ENCODE measurements around the gene TTLL4.

Gene TTLL4

DNA sequence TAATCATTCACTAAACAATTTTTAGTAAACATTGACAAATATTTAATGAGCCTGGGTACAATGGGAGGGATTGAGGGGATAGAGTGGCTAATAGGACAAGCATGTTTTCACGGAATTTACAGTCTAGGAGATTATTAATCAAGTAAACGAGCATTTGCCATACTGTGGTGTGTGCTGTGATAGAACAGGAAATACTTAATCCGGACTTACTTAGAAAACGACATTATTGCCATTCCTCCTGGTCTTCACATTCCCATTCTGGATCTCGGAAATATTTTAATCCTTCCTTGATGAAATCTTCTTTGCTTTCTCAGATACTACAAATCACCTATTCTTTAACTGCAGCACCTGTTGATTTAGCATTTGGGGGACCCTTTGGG, 905 bp downstream of the TTLL4 start:
- DNase-seq (ENCODE audit: low read depth in 2 of 2): no peak

DNA sequence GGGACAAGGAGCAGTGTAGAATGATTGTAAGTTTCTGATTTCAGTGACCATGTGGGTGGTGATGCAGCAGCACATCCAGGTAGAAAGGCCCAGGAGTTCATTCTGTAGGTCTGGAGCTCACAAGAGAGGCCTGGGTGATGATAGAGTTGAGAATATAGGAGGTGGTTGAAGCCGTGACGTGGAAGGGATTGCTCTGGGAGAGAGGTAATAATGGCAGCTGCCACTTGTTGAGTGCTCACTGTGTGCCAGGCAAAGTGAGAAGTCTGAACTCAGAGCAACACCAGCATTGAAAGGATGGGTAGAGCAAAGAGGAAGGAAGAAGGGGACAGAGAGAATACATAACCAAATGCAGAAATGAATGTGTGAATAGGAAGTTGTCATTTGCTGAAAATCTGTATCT, 3.3 kb downstream of the TTLL4 start:
- DNase-seq (ENCODE audit: low read depth in 2 of 2): no peak

DNA sequence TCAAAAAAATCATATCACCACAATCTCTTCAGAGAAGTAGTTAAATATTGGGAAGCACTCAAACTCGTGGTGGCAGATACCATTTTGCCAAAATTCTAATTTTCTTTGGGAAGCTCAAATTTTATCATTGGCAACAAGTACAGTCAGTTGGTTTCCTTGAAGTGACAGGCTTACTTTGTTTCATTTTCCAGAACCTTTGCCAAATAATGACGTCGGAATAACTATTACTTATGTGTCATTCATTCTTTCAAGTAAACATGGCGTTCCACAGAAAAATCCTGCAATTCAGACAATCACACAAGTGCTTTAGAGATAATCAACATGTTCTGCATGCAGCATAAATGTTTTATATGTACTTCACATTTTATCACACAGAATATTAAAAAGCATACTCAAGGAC, 5.4 kb downstream of the TTLL4 start:
- DNase-seq (ENCODE audit: low read depth in 2 of 2): no peak

DNA sequence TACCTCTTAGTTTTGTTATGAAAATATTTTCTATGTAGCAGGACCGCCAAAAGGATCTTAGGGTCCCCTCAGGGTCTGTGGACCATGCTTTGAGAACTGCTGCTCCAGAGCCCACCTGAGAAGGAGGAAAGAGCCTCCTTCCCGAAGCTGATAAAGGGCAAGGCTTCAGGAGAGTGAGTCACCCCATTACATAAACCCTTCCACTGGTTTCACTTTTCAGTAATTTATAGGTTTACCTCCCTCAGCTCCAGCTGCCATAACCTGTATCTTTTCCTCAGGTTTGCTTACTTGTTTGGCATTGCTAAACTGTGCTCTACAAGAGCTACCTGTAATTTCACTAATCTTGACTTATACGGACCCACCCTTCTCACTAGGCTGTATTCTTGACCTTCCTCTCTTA, 6.6 kb downstream of the TTLL4 start:
- DNase-seq (ENCODE audit: low read depth in 2 of 2): no peak

DNA sequence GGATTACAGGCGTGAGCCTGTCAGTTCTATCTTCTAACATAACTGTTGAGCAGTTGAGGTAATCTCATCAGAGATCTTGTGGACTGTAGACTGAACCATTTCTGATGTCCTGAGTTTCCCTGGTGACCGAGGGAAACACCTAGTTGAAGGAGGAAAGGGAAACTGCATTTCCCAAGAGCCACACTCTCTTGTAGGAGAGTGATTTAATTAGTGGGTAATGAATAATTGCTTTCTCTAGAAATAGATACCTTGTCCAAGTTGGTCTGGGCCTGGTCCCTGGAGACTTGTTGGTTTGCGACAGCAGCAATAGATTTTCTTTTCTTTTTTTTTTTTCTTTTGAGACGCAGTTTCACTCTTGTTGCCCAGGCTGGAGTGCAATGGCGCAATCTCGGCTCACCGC, 7.4 kb downstream of the TTLL4 start:
- DNase-seq (ENCODE audit: low read depth in 2 of 2): no peak

DNA sequence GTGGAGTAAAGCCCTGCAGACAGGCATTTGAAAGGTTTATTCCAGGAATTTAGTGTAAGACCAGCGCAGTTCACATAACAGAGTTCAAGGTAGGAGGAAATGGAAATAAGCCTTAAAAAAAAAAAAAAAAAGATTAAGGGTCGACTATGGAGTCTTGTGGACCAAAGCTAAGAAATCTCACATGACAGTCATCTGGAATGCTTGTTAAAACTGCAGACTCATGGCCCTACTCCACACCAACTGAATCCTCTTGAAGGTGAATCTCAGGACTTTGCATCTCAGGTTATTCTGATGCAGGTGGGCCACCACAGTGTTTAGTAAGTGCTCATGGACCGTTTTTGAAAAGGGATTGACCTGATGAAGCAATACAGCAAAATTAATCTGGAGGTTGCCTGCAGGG, 8.8 kb downstream of the TTLL4 start:
- DNase-seq (ENCODE audit: low read depth in 2 of 2): no peak

DNA sequence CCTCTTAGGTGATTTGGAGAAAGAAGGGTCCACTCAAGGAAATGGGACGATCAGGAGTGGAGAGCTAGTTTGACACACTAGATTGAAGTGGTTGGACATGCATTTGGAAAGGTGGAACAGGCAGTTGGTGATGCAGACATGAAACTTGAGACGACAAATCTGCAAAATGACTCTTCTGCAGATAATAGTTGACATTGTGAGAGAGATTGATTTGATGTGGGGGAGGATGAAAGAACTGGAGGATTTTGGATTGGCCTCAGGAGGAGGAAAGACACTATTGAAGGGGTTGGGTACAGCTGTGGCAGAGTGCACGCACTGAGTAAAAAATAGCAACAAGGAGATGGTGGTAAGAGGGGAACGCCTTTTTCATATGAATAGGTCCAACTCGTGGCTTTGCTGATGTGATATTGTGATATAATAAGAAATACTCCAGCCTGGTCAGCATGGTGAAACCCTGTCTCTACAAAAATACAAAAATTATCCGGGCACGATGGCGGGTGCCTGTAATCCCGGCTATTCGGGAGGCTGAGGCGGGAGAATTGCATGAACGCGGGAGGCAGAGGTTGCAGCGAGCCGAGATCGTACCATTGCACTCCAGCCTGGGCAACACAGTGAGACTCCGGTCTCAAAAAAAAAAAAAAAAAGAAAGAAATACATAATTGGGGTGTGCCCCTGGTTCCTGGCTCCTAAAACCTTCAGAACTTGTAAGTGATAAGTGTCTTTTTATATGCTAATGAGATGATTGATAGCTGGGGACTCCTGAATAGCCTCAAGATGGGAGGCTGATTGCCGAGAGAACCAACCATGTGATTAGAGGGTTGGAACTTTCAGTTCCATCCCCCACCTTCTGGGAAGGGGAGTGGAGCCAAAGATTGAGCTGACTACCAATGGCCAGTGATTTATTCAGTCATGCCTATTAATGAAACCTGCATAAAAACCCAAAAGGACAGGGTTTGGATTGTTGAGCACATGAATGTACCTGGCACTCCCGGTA, 9.7 kb downstream of the TTLL4 start:
- DNase-seq (ENCODE audit: low read depth in 2 of 2): no peak

DNA sequence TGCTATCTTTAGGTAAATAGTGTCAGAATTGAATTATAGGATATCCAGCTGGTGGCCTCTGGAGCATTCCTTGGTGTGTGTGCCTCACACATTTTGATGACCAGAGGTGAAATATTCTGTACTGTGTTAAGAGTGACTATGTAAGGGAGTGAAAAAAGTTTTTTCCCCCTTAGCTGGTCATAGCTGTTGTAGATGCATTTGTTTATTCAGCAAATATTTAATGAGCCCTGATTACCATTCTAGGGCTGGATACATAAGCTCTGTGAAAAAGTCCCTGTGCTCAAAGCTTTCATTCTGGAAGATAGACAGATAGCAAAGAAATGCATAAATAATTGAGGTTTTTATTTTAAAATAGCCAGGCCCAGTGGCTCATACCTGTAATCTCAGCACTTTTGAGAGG, 10.9 kb downstream of the TTLL4 start:
- no peak for DNase-seq (ENCODE audit: low read depth in 2 of 2)

DNA sequence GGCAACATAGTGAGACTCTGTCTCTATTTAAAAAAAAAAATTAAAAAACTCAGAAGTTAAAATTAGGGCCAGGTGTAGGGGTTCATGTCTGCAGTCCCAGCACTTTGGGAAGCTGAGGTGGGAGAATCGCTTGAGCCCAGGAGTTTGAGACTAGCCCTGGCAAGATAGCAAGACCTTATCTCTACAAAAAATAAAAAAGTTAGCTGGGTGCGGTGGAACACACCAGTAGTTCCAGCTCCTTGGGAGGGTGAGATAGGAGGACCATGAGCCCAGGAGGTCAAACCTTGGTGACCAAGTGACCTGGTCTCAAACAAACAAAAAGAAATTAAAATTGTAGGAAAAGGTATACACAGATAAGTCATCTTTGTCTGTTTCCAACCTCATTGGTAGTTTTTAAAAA, 11.3 kb downstream of the TTLL4 start:
- no peak for DNase-seq (ENCODE audit: low read depth in 2 of 2)

DNA sequence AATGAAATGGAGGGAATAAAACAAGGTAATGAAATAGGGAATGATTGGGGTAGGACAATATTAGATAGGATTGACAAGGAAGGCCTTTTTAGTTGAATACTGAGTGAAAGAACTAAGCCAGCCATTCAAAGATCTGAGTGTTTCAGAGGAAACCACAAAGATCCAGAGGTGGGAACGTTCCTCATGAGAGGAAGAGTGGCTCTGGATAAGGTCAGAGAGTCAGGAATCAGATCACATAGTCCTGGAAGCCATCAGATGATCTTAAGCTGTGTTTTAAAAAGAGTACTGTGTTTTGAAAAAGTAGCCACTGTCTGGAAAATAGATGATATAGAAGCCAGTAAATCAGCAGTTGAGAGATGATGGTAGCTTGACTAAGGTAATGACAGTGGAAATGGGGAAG, 11.8 kb downstream of the TTLL4 start:
- no peak for DNase-seq (ENCODE audit: low read depth in 2 of 2)

DNA sequence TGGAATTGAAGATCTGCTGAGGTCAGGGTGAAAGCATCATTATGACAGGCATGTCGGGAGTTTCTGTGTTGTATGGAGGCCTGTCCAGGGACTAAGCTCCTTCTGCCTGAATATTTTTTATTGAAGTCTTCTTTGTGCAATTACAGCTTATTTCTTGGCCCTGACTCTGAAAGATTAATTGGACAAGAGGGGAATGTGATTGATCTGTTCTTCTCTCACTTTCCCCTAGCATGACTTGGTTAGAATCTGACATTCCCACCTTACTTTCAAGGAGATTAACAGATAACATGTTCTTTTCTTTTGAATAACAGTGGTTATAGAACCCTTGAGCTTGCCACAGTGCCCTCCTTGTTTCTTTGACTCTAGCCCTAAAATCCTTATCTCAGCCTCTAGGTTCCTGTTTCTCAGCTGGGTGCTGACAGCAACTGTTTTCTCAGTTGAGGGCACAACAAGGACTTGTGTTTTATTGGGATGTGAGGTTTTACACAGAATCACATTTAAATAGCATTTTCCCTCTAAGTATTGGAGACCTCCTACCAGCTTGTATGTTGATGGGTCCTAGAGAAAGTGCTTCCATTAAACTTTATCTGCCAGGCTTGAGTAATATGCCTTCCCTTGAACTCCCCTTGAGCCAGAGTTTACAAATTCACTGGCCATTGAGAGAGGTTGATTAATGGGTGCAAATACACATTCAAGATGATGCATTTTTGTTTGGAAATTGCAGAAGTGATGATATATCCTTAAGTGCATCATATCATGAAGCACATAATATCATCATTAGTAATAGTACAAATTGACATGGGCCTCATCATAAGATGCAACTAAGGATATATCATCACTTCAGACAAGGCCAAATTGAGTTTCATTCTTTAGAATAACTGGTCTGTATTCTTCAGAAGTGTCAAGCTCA, 12.5 kb downstream of the TTLL4 start:
- DNase-seq (ENCODE audit: low read depth in 2 of 2): no peak

DNA sequence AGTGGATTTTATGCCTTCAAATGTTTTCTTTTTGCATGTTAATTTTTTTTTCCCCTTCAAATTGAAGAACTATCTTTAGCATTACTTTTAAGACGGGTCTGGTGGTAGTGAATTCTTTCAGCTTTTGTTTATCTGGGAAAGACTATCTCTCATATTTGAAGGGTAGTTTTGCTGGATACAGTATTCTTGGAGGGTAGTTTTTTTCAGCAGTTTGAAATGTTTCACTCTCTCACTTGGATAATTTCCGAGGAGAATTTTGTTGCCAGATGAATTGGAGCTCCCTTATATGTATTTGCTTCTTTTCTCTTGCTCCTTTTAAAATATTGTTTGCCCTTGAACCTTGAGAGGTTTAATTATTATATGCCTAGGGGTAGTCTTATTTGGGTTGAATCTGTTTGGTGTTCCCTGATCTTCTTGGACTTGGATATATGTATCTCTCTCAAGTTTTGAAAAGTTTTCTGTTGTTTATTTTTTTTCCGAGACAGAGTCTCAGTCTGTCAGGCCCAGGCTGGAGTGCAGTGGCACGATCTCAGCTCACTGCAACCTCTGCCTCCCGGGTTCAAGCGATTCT, 15.5 kb downstream of the TTLL4 start:
- no peak for DNase-seq (ENCODE audit: low read depth in 2 of 2)

DNA sequence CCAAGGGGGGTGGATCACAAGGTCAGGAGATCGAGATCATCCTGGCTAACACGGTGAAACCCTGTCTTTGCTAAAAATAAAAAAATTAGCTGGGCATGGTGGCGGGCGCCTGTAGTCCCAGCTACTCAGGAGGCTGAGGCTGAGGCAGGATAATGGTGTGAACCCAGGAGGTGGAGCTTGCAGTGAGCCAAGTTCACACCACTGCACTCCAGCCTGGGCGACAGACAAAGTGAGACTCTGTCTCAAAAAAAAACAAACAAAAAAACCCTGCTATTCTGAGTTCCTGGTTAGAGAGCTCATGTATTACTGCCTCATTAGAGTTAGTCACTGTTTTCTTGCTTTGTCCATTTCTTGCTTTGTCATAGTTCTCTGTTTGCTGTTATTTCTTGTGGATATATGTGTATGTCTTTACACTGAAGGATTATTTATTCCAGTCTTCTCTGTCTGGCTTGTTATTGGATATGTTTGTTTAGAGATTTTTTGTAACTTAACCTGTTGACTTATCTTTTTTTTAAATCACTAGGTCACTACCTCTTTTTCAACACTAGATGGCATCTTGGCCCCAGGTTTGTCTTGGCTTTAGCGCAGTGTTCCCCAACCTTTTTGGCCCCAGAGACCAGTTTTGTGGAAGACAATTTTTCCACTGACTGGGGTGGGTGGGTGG, 17.0 kb downstream of the TTLL4 start:
- no peak for DNase-seq (ENCODE audit: low read depth in 2 of 2)

DNA sequence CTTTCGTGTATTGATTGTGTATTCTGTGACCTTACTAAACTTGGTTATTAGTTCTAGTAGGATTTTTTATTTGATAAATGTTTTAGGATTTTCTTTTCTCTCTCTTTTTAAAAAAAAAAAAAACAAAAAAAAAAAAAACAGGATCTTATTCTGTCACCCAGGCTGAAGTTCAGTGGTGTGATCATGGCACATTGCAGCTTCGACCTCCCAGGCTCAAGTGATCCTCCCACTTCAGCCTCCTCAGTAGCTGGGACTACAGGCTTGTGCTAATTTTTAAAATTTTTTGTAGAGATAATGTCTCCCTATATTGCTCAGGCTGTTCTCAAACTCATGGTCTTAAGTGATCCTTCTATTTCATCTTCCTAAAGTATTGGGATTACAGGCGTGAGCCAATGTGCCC, 19.0 kb downstream of the TTLL4 start:
- DNase-seq (ENCODE audit: low read depth in 2 of 2): no peak

DNA sequence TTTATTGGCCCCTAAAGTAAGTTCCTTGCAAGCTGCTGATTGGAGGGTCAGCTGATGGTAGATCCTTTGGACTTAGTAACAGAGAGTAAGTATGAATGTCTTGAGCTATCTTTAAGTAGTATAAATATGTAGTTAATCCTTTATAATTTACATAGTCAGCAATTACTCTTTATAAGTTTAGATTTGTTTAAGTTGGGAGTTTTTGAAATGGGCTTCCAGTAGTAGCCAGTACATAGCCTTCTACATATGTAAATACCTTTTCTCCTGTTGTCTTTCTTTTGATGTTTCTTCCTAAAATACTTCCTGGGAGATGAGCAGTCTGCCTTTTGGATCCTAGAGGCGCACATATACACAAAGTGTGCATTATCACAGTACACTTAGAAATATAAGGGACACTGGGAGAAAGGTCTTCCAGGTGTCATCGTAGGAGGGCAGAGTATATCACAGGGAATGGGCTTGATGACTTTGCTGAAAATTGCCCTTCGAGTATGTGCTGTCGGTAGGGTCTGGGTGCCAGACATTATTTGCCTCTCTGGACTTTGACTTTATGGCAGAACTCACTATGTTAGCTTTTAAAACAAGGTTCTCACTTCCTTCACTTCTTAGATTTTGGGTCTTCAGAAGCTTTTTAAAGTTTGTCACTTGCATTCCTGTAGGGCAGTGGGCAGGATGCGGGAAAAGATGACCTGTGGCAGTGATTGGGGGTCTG, 21.6 kb downstream of the TTLL4 start:
- DNase-seq (ENCODE audit: low read depth in 2 of 2): no peak

DNA sequence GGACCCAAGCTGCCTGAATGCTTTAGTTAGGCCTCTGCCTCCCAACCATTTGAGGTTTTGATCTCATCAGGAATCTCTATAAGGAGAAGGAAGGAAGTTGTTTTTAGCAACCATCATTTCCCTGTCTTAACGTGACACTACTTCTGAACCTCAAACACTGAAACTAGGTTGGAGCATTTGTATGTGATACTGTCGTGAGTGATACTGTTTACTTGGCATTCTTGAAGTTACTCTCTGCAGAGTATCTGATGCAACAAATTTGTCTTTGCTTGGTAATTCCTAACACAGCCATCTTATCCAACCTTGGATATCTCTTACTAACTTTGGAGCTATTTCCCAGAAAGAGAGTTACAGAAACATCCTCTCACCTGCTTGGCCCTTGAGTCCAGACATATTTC, 22.1 kb downstream of the TTLL4 start:
- DNase-seq (ENCODE audit: low read depth in 2 of 2): no peak

DNA sequence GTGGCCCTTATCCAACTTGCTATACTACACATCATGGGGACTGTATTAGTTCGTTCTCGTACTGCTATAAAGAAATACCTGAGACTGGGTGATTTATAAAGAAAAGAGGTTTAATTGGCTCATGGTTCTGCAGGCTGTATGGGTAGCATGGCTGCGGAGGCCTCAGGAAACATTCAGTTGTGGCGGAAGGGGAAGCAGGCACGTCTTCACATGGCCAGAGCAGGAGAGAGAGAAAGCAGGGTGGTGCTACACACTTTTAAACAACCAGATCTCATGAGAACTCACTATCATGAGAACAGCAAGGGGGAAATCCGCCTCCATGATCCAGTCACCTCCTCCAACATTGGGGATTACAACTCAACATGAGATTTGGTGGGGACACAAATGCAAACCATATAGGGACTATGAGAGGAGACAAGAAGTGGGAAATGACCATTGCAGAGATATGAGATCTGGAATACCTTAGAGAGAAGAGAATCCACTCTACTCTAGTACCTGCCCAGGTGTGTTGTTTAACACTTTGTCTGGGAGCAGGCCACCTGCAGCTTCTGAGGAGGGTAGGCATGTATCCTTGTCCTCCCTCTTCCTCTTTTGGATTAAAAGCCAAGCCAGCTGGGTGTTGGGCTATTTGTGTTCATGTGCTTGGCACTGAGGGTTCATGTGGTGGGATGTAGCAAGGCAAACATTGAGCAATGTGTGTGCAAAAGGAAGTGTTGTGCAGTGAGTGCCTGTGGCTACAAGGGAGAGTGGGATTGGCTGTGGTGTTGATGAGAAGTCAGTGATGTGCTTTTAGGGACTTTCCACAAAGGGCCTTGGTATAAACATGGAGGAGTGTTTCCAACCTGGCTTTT, 22.8 kb downstream of the TTLL4 start:
- DNase-seq (ENCODE audit: low read depth in 2 of 2): no peak

DNA sequence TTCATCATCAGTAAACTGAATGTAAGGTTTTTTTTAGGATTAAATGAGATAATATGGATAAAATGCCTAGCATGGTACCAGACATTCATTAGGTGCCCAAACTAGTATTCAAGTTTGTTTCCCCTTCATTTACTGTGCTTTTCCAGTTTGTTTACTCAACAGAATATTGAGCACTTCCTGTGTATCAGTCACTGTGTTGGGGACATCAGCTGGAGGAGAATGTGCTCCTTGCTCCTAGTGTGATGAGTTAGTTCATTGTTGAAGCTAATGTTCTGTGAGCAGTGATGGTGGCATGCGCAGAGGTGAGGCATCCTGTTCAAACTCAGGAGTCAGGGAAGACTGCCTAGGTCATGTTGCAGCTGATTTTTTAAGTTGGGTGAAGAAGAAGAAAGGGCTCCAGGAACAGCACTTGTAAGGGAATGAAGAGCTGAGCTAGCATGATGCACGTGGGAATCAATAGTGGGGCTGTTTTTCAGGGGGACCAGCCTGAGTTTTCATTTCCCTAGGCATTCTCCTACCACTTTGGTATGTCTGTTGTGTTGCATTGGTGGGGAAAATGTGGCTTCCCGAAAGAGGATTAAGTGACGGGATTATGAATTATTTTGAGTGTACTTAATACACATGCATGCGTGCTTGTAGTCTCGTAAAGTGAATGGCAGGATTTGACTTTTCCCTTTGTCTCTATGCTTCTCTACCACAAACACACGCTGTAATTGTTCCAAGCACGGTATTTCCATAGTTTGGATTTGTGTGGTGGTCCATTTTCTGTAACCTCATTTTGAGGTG, 23.7 kb downstream of the TTLL4 start:
- DNase-seq (ENCODE audit: low read depth in 2 of 2): no peak

DNA sequence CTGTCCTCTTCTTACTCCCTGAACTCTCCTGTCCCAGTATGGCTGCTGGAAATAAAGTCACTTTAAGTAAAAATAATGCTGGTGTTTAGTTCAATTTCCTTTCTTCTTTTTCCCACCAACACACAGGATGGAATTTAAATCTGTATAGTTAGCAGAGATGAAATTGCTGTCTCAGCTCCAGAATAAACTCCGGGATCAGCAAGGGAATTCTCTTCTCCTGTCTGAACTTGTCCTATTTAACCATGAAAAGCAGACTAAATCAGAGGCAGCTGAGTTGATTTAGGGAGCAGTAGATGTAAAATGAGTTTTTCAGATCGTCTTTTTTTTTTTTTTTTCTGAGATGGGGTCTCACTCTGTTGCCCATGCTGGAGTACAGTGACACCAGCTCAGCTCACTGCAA, 25.9 kb downstream of the TTLL4 start:
- DNase-seq (ENCODE audit: low read depth in 2 of 2): no peak

DNA sequence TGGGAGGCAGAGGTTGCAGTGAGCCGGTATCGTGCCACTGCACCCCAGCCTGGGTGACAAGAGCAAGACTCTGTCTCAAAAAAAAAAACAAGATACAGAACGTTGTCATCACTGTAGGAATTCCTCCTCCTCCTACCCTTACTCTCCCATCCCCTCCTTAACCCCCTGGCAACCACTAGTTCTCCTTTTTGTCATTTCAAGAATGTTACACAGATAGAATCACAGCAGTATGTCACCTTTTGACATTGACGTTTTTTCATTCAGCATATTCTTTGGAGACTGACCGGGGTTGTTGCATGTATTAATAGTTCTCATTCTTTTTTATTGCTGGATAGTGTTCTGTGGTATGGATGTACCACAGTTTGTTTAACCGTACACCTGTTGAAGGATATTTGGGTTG, 32.4 kb downstream of the TTLL4 start:
- DNase-seq (ENCODE audit: low read depth in 2 of 2): no peak

All from stimulated activated CD4-positive, alpha-beta T cell treated with anti-CD3 and anti-CD28 coated beads, Interleukin-12 subunit alpha, Interleukin-12 subunit beta, amount 100 ng/mL, for 24 hours (primary cell).